CD4-positive, CD25-positive, alpha-beta regulatory T cell (primary cell): Measurements from ENCODE around the gene THAP7. TPM values are rescaled to one million over a fixed set of nuclear protein-coding genes. Genes with fewer than 3 reads are reported as not detected.

Experiments used
- ATAC-seq, 2 donors: fragments of 150-1000 bp; cut with Tn5 transposase; one replicate each; pipeline ENCODE4 v1.10.0; 2021; ENCODE audit warnings: low read depth in 2 of 2, moderate number of reproducible peaks in 2 of 2, moderate library complexity in 1 of 2
- DNase-seq, 3 donors: peaks; one replicate each; pipeline versions ENCODE4 v3.0.0 to v3.0.0-alpha.2; 2012 to 2022; ENCODE audit warnings: mixed read lengths in 1 of 3
- H3K27ac ChIP-seq: one replicate; pipeline ENCODE4 v1.7.0; 2013; ENCODE audit warnings: mild to moderate bottlenecking, low read length; ENCODE audit not compliant: insufficient read depth, poor library complexity, severe bottlenecking
- H3K27me3 ChIP-seq: one replicate; pipeline ENCODE4 v1.7.0; 2013; ENCODE audit warnings: low read length; ENCODE audit not compliant: control insufficient read depth, insufficient read depth
- H3K36me3 ChIP-seq: one replicate; pipeline ENCODE4 v1.7.0; 2013; ENCODE audit warnings: mild to moderate bottlenecking, low read length, moderate library complexity; ENCODE audit not compliant: control insufficient read depth, insufficient read depth
- H3K4me1 ChIP-seq: 2 replicates; pipeline ENCODE4 v1.7.0; 2013; ENCODE audit warnings: mild to moderate bottlenecking, low read length; ENCODE audit not compliant: insufficient read depth, control insufficient read depth, poor library complexity, severe bottlenecking
- H3K4me3 ChIP-seq: one replicate; pipeline ENCODE4 v1.7.0; 2013; ENCODE audit warnings: low read depth, mild to moderate bottlenecking, low read length, moderate library complexity
- H3K9me3 ChIP-seq, 2 experiments: 1 replicate in 1 of 2; 2 replicates in 1 of 2; pipeline ENCODE4 v1.7.0; 2013; ENCODE audit warnings: low read length in 2 of 2, mild to moderate bottlenecking in 1 of 2, moderate library complexity in 1 of 2; ENCODE audit not compliant: control insufficient read depth in 2 of 2
- H3K27ac Mint-ChIP-seq, 3 donors: one replicate each; pipeline ENCODE4 v1.8.0; 2020 to 2022; ENCODE audit warnings: mild to moderate bottlenecking in 3 of 3, mixed read lengths in 3 of 3, moderate library complexity in 2 of 3
- H3K27me3 Mint-ChIP-seq: one replicate; pipeline ENCODE4 v1.8.0; 2022; ENCODE audit warnings: mild to moderate bottlenecking, mixed read lengths
- H3K36me3 Mint-ChIP-seq: one replicate; pipeline ENCODE4 v1.8.0; 2020; ENCODE audit warnings: mixed read lengths
- H3K4me1 Mint-ChIP-seq, 4 donors: one replicate each; pipeline ENCODE4 v1.8.0; 2020 to 2022; ENCODE audit warnings: mixed read lengths in 4 of 4, mild to moderate bottlenecking in 1 of 4
- H3K4me3 Mint-ChIP-seq, 4 donors: one replicate each; pipeline ENCODE4 v1.8.0; 2020 to 2022; ENCODE audit warnings: mild to moderate bottlenecking in 4 of 4, mixed read lengths in 4 of 4, moderate library complexity in 3 of 4
- H3K9me3 Mint-ChIP-seq, 7 donors: one replicate each; pipeline ENCODE4 v1.8.0; 2020 to 2022; ENCODE audit warnings: mixed read lengths in 7 of 7, mild to moderate bottlenecking in 3 of 7, moderate library complexity in 2 of 7
- polyA plus RNA-seq, 4 donors: library from polyadenylated mRNA; unstranded; fragments of 300-500 nt; fragmentation: Illumina TruSeq; gene quantifications; one replicate each; pipeline ENCODE4 v1.2.3, GENCODE V29; 2021
- total RNA-seq: library from RNA; stranded (reverse); gene quantifications from one replicate; pipeline ENCODE4 v1.2.3, GENCODE V29; 2022

The THAP7 gene
- total and polyA plus RNA-seq, 5 donors from 2014 or later = 38.5 to 58.0 (median 43.5) TPM

- DNase-seq = peak; percentile 50 to 57 (median 50)
- no peaks in the 10 kb centered on the region for H3K36me3 ChIP-seq
- H3K36me3 Mint-ChIP-seq = peaks cover 6% of the 10 kb centered on the region
- H3K27ac Mint-ChIP-seq = peak overlapping the region in 2 of 3 donors; percentile 56 to 87
- H3K4me1 ChIP-seq = peaks cover 23% of the 10 kb centered on the region
- no peak overlapping the region for H3K27ac ChIP-seq
- peaks cover 0 to 50% (median 25%) of the 10 kb centered on the region in 4 donors for H3K4me1 Mint-ChIP-seq
- H3K27me3 ChIP-seq = no peaks in the 10 kb centered on the region
- peaks cover 0 to 9% of the 10 kb centered on the region in 2 experiments for H3K9me3 ChIP-seq
- peak overlapping the region; percentile 39 to 85 (median 50) for H3K4me3 Mint-ChIP-seq
- no peak overlapping the region for H3K4me3 ChIP-seq
- peaks cover 0 to 7% (median 0%) of the 10 kb centered on the region in 7 donors for H3K9me3 Mint-ChIP-seq
- H3K27me3 Mint-ChIP-seq = no peaks in the 10 kb centered on the region
- peak; percentile 37 to 38 for ATAC-seq
These were observed 22.6 kb downstream of the THAP7 start for GRCh38 chr22:20979243-20979809.

GRCh38 chr22:20978419-20978818 lies 23.5 kb downstream of the THAP7 start:
- Histone ChIP-seq H3K4me1 (peaks cover 23% of the 10 kb centered on the region), H3K27me3 (no peaks in the 10 kb centered on the region), H3K4me3 (no peak overlapping the region), H3K9me3 (peaks cover 0 to 9% of the 10 kb centered on the region in 2 experiments), H3K36me3 (no peaks in the 10 kb centered on the region), H3K27ac (no peak overlapping the region)
- DNase-seq (no peak), ATAC-seq (no peak)
- no peak overlapping the region for H3K27ac Mint-ChIP-seq
- peaks cover 0 to 7% (median 0%) of the 10 kb centered on the region in 7 donors for H3K9me3 Mint-ChIP-seq
- no peak overlapping the region for H3K4me3 Mint-ChIP-seq
- no peaks in the 10 kb centered on the region for H3K27me3 Mint-ChIP-seq
- peaks cover 0 to 42% (median 22%) of the 10 kb centered on the region in 4 donors for H3K4me1 Mint-ChIP-seq
- H3K36me3 Mint-ChIP-seq = no peaks in the 10 kb centered on the region

GRCh38 chr22:20977516-20978170 lies 24.3 kb downstream of the THAP7 start:
- no peaks in the 10 kb centered on the region for H3K27me3 Mint-ChIP-seq
- H3K27me3 ChIP-seq = no peaks in the 10 kb centered on the region
- peaks cover 0 to 9% of the 10 kb centered on the region in 2 experiments for H3K9me3 ChIP-seq
- no peak overlapping the region for H3K27ac ChIP-seq
- H3K27ac Mint-ChIP-seq = no peak overlapping the region
- no peaks in the 10 kb centered on the region for H3K36me3 ChIP-seq
- H3K4me3 ChIP-seq = no peak overlapping the region
- H3K4me1 Mint-ChIP-seq = peaks cover 0 to 35% (median 15%) of the 10 kb centered on the region in 4 donors
- no peak for DNase-seq
- peaks cover 17% of the 10 kb centered on the region for H3K4me1 ChIP-seq
- no peaks in the 10 kb centered on the region for H3K36me3 Mint-ChIP-seq
- peaks cover 0 to 7% (median 0%) of the 10 kb centered on the region in 7 donors for H3K9me3 Mint-ChIP-seq
- H3K4me3 Mint-ChIP-seq = no peak overlapping the region
- no peak for ATAC-seq

GRCh38 chr22:20977019-20977418 lies 24.9 kb downstream of the THAP7 start:
- H3K27ac Mint-ChIP-seq = no peak overlapping the region

GRCh38 chr22:20976291-20976877 lies 25.5 kb downstream of the THAP7 start:
- H3K36me3 Mint-ChIP-seq = no peaks in the 10 kb centered on the region
- no peak for ATAC-seq
- no peak overlapping the region for H3K4me3 ChIP-seq
- H3K9me3 ChIP-seq = peaks cover 0 to 9% of the 10 kb centered on the region in 2 experiments
- no peaks in the 10 kb centered on the region for H3K27me3 Mint-ChIP-seq
- H3K4me3 Mint-ChIP-seq = no peak overlapping the region
- no peak for DNase-seq
- H3K4me1 ChIP-seq = peaks cover 8% of the 10 kb centered on the region
- no peak overlapping the region for H3K27ac Mint-ChIP-seq
- no peak overlapping the region for H3K27ac ChIP-seq
- H3K4me1 Mint-ChIP-seq = peaks cover 0 to 28% (median 10%) of the 10 kb centered on the region in 4 donors
- no peaks in the 10 kb centered on the region for H3K27me3 ChIP-seq
- H3K9me3 Mint-ChIP-seq = peaks cover 0 to 7% (median 0%) of the 10 kb centered on the region in 7 donors
- H3K36me3 ChIP-seq = no peaks in the 10 kb centered on the region

More at GRCh38 chr22:20977019-20977418, 24.9 kb downstream of the THAP7 start:
- ATAC-seq (no peak), DNase-seq (no peak)
- Histone ChIP-seq H3K4me3 (no peak overlapping the region), H3K9me3 (peaks cover 0 to 9% of the 10 kb centered on the region in 2 experiments), H3K27ac (no peak overlapping the region), H3K36me3 (no peaks in the 10 kb centered on the region), H3K4me1 (peaks cover 13% of the 10 kb centered on the region), H3K27me3 (no peaks in the 10 kb centered on the region)
- Mint-ChIP-seq H3K27me3 (no peaks in the 10 kb centered on the region), H3K9me3 (peaks cover 0 to 7% (median 0%) of the 10 kb centered on the region in 7 donors), H3K36me3 (no peaks in the 10 kb centered on the region), H3K4me1 (peaks cover 0 to 31% (median 12%) of the 10 kb centered on the region in 4 donors), H3K4me3 (no peak overlapping the region)

- peaks cover 3% of the 10 kb centered on the region for H3K4me1 ChIP-seq
- DNase-seq = no peak
- no peak overlapping the region for H3K27ac ChIP-seq
- H3K36me3 Mint-ChIP-seq = no peaks in the 10 kb centered on the region
- no peak overlapping the region for H3K4me3 Mint-ChIP-seq
- H3K27ac Mint-ChIP-seq = no peak overlapping the region
- no peaks in the 10 kb centered on the region for H3K36me3 ChIP-seq
- H3K4me3 ChIP-seq = no peak overlapping the region
- H3K4me1 Mint-ChIP-seq = peaks cover 0 to 21% (median 5%) of the 10 kb centered on the region in 4 donors
- peaks cover 0 to 9% of the 10 kb centered on the region in 2 experiments for H3K9me3 ChIP-seq
- no peaks in the 10 kb centered on the region for H3K27me3 Mint-ChIP-seq
- no peaks in the 10 kb centered on the region for H3K27me3 ChIP-seq
- ATAC-seq = no peak
- peaks cover 0 to 7% (median 0%) of the 10 kb centered on the region in 7 donors for H3K9me3 Mint-ChIP-seq
These were observed 26.2 kb downstream of the THAP7 start for GRCh38 chr22:20975541-20976290.

GRCh38 chr22:20974336-20974955 lies 27.5 kb downstream of the THAP7 start:
- peaks cover 0 to 5% (median 0%) of the 10 kb centered on the region in 7 donors for H3K9me3 Mint-ChIP-seq
- no peaks in the 10 kb centered on the region for H3K4me1 ChIP-seq
- H3K4me3 ChIP-seq = no peak overlapping the region
- peaks cover 0 to 8% (median 1%) of the 10 kb centered on the region in 4 donors for H3K4me1 Mint-ChIP-seq
- no peak for DNase-seq
- peaks cover 5% of the 10 kb centered on the region for H3K27me3 Mint-ChIP-seq
- no peak overlapping the region for H3K4me3 Mint-ChIP-seq
- no peaks in the 10 kb centered on the region for H3K27me3 ChIP-seq
- no peak for ATAC-seq
- no peak overlapping the region for H3K27ac ChIP-seq
- no peak overlapping the region for H3K27ac Mint-ChIP-seq
- peaks cover 0 to 9% of the 10 kb centered on the region in 2 experiments for H3K9me3 ChIP-seq
- no peaks in the 10 kb centered on the region for H3K36me3 ChIP-seq
- no peaks in the 10 kb centered on the region for H3K36me3 Mint-ChIP-seq
